AG04449 (cell line): Measurements from ENCODE around the gene USP35.
A peak's percentile ranks its signal among the peaks of the same experiment; 100 is the strongest.

Experiments used
- CTCF ChIA-PET: fragments of 350-600 bp; formaldehyde crosslinking; extraction: SDS; loops from one replicate; lab custom pipeline; 2021; ENCODE audit warnings: antibody characterized with exemption; lab: Yijun Ruan, JAX
- POLR2A ChIA-PET: fragments of 400-600, 350-600 bp; formaldehyde crosslinking; extraction: SDS; loops from one replicate; lab custom pipeline; 2020; ENCODE audit warnings: antibody characterized with exemption, inconsistent platforms; lab: Yijun Ruan, JAX
- DNase-seq: peaks from one replicate; pipeline ENCODE4 v3.0.0-alpha.2; 2010; ENCODE audit warnings: low read depth, low spot score
- H3K4me3 ChIP-seq: 2 replicates; pipeline ENCODE4 v1.5.1; 2011; ENCODE audit warnings: low read depth, mild to moderate bottlenecking, control low read depth, low read length
- CTCF ChIP-seq: IDR thresholded peaks from one replicate; pipeline ENCODE4 v1.5.1; 2011; ENCODE audit warnings: mild to moderate bottlenecking, moderate library complexity, low read length, control low read depth, inconsistent platforms; ENCODE audit not compliant: insufficient read depth; ENCODE audit errors: missing control alignments

USP35 gene

GRCh38 chr11:78209478-78209877 lies 20.8 kb downstream of the USP35 start:
- POLR2A ChIA-PET: no interaction called here
- DNase-seq: no peak
- TF ChIP-seq CTCF: no peak
- no peak overlapping the region for H3K4me3 ChIP-seq
- CTCF ChIA-PET: interaction anchor here (1.3 kb wide), 1 partner anchor 162 kb away, joined by 4 read pairs; no protein-coding TSS in a partner anchor

GRCh38 chr11:78210000-78210608 lies 21.4 kb downstream of the USP35 start:
- H3K4me3 ChIP-seq: no peak overlapping the region

GRCh38 chr11:78211565-78211964 lies 22.8 kb downstream of the USP35 start:
- no peak for DNase-seq
- H3K4me3 ChIP-seq: no peak overlapping the region
- ChIA-PET CTCF (interaction anchor here (0.7 to 1.5 kb wide), 3 partner anchors 204 to 353 kb away, joined by 3 to 5 read pairs (median 3); no protein-coding TSS in a partner anchor), POLR2A (no interaction called here)
- no peak for TF ChIP-seq CTCF

More at GRCh38 chr11:78210000-78210608, 21.4 kb downstream of the USP35 start:
- ChIA-PET POLR2A (no interaction called here), CTCF (interaction anchor here (1.3 kb wide), 1 partner anchor 163 kb away, joined by 4 read pairs; no protein-coding TSS in a partner anchor)
- no peak for DNase-seq
- no peak for TF ChIP-seq CTCF

GRCh38 chr11:78212586-78213371 lies 24.1 kb downstream of the USP35 start:
- no peak overlapping the region for H3K4me3 ChIP-seq
- POLR2A ChIA-PET: interaction anchor here (1.0 kb wide), 1 partner anchor 25 kb away, joined by 3 read pairs; the partner anchor contains the start of genes KCTD21 and USP35
- no peak for TF ChIP-seq CTCF
- peak; percentile 64 for DNase-seq
- CTCF ChIA-PET: interaction anchor here (0.9 to 1.4 kb wide), 3 partner anchors 15 to 353 kb away, joined by 3 to 5 read pairs (median 4); no protein-coding TSS in a partner anchor

GRCh38 chr11:78213526-78214330 lies 25.0 kb downstream of the USP35 start:
- H3K4me3 ChIP-seq: no peak overlapping the region
- DNase-seq: no peak
- ChIA-PET POLR2A (interaction anchor here (0.6 kb wide), 1 partner anchor 137 kb away, joined by 3 read pairs; no protein-coding TSS in a partner anchor), CTCF (interaction anchor here (1.7 kb wide), 1 partner anchor 352 kb away, joined by 5 read pairs; no protein-coding TSS in a partner anchor)
- no peak for TF ChIP-seq CTCF
